DMS 273 (cell line): ENCODE measurements around the gene YAP1.

Experiments
- DNase-seq: peaks from one replicate; lab custom pipeline; 2025; ENCODE audit not compliant: unreplicated experiment; lab: John Stamatoyannopoulos, UW

The YAP1 gene

DNA sequence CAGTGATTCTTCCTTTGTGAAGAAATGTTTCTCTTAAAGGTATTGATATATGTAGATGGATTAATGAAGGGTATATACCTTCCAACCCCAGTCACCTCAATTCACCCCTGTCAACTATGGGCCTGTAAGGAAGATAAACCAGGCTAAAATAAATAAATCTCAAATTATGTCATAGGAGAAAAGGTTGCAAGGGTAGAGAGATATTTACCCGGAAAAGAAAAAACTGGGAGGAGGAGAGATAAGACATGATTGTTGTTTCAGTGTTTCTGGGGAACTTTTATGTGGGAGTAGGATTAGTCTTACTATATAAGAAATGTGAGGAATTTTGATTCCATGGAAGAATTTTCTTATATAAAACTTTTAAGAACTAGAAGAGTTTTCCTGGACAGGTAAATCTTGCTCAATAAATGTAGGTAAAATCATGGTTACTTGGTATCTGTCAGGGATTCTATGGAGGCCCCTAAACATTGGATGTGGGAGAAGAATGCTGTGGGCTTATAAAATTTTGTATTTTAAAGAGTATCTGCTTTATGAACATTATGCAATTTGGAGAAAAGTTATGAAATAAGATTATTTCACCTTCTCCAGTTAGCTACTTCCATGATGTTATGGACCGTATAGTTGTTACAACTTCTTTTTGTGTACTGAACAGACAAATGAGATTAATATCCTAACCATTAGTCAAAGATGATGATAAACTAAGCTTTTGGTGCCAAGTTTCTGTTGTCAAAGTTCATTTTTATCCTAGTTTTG lies 6.4 kb downstream of the YAP1 start:
- no peak for DNase-seq

DNA sequence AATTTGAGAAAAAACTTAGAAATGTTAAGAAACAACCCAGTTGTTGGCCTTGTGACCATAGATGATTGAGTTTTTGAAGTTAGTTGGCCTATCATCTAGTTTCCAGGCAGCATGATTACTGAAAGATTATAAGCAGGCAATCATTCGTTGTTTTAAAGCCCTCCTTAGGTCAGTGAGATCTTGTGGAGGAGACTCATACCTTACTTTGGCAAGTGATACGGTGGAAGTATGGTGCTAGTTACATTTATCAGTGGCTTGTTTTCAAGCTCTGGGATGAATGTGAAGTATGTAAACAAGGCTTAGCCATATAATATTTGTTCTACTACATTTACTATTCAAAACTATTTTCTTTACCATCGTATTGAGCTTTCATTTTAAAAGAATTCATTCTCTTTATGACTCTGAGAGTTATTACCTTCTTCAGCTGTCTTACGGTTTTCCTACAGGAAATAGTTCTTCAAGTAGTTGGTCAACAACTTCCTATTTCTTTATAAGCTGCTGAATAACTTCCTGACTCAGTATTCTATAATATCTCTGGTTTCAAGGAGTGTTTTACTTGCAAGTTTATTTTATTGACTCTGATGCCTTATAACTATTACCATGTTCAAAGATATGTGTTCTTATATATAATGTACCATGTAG lies 7.3 kb downstream of the YAP1 start:
- no peak for DNase-seq

DNA sequence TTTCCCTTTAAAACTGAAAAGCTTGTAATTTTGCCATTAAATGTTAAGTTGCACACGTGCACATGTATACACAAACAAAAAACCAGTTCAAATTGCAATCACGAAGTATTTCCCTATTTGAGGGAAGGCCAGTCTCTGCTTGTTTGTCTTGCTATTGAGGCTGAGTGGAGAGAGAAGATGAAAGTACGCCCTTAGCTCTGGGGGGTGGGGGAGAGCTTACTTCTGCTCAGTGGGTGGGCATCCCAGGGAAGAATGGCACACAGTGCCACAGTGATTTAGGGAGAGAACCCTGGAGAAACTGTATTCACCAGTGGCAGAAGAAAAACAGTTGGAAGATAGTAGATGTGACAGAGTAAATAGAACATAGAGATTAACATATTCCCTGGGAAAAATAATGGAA lies 8.7 kb downstream of the YAP1 start:
- no peak for DNase-seq

DNA sequence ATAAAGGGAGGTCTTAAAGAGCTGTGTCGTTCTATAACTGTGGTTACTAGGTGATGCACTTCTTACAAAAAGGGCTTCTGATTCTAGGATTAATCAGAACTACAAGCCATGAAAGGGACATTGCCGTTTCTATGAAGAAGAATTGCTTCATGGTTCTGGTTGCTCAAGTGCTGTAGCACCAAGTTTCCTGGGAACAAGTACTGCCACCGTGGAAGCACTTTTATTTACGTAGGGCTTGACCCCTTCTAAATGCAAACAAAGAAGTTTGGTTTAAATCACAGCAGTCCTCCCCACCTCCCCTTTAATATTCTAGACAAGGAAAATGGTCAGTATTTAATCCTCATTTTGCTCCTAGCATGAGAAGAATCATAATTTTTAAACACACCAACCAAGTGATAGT lies 9.8 kb downstream of the YAP1 start:
- no peak for DNase-seq

DNA sequence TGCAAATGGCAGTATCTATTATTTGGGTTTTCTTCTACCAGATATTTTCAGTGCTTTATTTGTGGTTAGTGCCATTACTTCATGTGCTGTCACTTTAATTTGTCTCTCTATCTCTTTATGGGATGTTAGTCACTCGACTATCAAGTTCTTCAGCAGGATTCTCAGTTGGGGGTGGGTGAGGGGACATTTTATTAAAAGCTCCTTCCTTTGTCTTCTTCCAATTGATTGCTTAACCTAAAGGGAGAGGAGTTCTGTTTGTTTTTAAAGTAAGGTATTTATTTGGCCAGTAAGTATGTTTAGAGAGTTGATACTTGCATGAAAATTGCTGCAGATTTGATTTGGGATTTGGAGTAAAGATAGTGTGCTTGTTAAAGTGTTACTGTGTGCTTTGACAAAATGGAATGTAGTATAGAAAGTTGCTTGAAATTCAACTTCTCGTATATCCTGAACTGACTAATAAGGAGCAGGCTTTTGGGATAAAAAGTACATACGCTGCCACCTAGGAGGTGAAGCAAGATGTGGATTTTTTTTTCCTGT lies 10.3 kb downstream of the YAP1 start:
- DNase-seq, result no peak

DNA sequence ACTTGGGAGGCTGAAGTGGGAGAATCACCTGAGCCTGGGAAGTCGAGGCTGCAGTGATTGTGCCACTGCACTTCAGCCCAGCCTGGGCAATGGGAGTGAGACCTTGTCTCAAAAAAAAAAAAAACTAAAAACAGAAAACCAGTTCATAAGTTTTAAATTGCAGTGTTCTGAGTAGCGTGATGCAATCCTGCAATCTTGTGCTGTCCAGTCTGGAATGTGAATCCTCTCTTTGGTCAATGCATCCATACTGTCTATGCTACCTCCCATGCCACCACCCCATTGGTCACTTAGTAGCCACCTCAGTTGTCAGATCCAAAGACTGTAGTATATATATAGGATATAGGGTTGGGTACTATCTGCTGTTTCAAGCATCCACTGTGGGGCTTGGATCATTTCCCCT lies 11.1 kb downstream of the YAP1 start:
- no peak for DNase-seq

DNA sequence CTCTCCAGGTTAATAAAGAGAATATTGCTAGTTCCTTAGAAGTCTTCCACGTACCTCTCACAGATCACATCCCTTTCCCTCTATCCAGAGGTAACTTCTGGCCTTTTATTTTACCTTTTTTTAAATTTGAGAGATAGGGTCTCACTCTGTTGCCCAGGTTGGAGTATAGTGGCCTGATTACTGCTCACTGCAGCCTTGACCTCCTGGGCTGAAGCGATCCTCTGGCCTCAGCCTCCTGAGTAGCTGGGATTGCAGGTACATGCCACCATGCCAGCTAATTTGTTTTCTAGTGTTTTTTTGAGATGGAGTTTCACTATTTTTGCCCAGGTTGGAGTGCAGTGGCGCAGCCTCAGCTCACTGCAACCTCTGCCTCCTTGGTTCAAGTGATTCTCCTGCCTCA lies 24.4 kb downstream of the YAP1 start:
- no peak for DNase-seq

DNA sequence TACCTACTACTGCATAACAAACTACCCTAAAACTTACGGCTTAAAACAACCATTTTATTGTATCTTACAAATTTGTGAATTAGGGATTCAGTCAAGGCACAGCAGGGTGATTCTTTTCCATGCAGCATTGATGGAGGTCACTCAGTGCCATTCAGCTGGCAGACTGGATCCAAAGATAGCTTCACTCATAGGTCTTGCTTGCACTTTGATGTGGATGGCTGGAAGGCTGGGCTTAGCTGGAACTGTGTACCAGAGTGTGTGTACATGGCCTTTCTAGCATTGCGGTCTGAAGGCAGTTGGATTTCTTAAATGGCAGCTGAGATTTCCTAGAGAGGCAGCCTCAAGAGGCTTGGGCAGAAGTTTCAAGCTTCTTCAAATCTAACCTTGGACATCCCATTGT lies 25.0 kb downstream of the YAP1 start:
- DNase-seq, result no peak

DNA sequence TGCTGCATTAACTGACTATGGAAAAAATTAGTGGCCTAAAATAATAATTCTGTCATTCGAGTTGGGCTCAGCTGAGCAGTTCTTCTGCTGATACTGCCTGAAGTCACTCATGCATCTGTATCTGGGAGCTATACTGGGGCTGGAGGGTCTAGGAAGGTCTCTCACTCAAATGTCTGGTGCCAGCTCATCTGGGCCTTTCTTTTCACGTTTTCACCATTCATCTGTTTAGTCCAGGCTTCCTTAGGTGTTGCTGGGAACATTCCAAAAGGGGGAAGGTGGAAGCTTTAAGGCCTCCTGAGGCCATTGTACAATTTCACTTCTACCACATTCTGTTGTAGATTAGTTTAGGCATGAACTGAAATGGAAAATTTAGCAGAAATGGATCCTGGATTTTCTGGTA lies 28.0 kb downstream of the YAP1 start:
- no peak for DNase-seq

DNA sequence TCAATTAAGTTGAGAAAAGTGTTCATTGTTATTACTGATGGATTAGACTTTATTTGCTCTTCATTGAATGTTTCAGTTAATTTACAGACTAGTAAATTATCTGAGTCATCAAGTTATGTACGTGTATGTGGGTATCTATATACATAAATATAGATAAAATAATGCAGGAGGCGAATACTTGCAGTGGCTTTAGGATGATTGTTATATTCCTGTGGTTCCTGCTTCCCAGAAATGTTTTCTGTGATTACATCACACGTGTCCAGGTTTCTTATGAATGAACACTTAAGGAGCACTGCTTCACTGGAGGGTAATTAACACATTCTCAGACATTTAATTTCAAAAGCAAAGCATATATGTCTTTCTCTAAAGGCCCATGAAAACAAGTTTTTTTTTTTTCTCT lies 28.4 kb downstream of the YAP1 start:
- no peak for DNase-seq

DNA sequence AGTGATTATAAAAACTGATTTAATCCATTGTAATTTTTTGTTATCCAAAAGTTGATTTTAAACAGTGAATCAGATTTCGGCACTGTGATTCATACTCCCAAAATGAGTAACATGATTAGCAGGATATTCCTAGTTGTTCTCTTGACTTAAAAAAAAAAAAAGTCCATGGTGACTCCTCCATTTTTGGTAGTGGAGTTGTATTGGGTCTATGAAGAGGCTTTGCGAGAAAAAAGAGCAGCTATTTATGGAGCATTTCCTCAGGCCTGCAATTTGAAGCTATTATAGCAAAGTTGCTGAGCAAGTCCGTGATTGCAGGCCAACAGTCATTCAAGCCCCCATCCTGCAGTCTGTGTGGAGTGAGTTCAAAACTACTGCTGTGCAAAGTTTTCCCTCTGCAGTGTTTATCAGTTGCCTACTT lies 28.8 kb downstream of the YAP1 start:
- no peak for DNase-seq

DNA sequence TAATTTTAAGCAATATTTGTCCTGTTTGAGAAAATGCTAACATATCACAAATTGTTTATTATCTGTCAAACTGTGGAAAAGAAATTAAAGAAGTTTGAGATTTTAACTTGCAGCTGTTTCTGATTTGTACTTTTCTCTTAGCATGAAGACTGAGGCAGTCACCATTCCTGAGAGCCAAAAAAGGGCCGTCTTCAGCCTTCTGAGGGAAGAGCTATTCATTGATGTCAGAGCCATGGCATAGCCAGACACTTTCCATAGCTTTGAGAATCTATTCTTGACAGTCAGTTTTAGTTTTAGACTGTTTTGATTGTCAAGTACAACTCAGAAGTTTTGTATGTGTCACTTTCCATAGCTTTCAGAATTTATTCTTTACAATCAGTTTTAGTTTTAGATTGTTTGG lies 32.1 kb downstream of the YAP1 start:
- no peak for DNase-seq

DNA sequence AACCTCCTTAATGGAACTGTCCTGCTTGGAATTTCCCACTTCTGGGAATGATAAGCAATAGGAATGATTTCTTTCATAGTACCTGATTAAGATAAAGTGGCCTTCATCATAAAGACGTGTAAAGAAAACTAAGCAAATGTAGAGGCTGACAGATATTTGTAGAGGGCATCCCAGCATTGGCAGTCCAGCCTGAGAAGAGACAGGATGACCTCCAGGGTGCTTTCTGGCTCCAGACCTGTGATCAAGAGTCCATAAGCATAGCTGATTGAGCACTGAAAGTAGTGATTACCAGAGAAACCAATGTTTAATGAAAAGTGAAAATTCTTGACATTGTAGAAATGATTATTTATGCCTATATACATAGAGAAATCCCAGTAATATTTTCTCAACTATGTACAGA lies 33.6 kb downstream of the YAP1 start:
- no peak for DNase-seq

DNA sequence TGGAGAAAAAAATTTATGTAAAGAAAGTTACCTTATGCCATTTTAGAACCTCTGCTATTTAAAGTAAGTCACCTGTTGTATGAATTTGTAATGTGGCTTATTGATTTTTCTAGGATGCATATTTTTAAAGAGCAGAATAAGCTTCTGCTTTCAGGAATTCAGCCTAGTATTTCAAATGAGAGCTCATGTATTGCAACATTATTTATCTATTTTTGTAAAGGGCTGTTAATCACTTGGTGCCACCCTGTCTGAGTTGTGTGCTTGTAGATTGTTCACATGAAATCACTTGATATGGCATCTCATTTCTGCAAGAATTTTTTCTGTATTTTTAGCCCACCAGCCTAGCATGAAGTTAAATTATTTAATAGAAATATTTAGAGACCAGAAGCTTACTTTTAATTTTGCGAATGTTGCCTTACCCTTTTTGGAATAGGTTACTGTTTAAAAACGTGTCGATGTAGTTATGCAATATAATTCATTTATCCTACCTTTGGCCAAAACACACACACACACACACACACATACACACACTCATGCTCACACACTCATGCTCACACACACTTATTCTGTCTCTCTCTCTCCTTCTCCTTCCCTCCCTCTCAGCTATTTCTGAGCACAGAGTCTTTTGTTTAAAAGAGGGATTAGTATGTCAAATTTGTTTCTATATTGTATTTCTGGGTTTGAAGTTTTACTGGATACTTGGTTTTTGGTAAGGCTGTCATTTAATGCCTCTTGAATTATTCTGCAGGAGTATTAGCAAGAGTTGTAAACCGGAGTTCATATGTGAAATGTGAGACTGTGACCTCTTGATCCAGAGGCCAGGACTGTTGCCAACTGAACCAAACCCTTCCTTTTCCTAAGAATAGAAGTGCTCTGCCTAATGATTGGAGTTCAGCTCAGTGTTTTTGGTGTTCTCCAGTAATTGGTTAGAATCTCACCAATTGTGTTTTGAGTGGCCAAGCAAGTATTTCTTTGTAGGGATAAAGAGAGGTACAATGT lies 34.4 kb downstream of the YAP1 start:
- DNase-seq, result no peak

DNA sequence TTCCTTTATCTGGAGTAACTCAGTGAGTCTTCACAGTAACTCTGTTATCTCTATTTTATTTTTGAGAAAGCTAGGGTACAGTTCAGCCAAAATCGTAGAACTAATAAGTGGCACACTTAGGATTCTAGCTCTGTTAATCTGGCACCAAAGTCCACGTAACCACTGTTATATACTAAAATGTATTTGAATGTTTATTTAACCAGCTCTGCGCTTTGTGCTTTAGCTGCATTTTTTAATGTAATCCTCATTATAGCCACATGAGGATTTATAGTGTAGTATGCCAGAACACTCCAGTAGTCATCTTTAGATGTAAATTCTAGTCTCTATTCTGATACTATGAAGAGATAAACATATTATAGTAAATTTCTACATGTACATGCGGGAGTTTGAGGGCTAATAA lies 36.8 kb downstream of the YAP1 start:
- no peak for DNase-seq

DNA sequence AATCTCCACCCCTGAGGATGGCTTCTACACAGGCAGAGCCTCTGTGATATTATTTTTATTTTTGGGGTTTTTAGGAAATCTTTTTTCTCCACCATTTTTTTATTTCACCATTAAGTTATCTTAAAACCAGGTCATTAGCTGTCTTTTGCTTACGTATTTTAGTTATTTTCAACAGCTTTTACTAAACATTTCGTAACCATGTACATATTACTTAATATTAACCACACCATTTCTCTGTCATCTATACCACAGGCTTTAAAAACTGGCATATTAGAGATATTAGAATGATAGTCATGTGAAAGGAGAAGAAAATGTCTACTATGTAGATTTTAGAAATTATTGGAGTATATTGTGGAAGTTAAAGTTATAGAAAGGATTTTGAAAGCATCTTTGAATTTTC lies 37.4 kb downstream of the YAP1 start:
- DNase-seq, result no peak

DNA sequence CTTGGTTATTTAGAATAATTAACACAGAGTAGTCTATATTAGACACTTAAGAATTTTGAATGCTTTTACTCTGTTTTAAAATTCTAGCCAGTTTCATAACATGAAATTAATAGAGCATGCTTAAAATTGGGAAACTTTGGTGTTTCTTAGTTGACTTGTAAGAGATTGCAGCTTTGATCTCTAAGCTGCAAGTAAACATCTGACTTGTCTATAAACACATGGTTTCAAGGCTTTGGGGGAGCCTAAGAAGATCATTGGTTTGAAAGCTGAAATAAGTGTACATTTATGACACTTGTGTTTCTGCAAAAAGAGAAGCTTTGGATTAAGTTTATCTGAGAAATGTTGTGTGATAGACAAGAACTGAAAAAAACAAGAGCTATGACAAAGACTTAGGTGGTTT lies 37.8 kb downstream of the YAP1 start:
- DNase-seq, result no peak

DNA sequence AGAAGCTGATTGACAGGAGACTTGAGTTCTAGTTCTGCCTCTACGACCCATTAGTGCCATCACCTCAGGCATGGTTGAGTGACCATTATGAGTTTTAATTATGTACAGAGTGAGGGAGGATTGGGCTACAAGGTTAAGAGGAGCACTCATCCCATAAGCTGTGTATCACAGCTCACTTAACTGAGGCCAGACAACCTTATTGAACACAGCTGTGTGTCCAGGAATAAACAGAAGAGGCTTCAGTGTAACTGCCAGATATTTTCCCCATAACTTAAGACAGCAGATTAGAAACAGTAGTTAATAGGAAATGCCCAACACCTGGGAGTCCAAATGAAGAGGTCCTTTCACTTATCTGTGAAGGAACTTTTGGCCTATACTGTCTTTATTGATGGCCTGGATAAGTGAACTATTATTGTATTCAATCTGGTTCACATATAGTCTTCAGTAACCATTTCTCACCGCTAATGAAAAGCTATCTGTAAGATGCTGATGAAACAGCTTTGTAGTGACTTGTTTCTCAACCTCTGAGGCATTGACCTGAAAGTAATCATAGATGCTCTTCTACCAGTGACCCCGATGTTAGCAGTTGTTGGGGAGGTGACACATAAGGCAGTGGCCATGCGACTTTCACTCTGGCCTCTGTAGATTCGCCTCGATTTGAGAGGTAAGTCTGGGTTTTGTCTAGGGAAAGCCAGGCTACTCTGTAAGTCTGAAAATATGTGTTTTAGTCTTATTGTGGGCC lies 41.7 kb downstream of the YAP1 start:
- DNase-seq, result no peak

DNA sequence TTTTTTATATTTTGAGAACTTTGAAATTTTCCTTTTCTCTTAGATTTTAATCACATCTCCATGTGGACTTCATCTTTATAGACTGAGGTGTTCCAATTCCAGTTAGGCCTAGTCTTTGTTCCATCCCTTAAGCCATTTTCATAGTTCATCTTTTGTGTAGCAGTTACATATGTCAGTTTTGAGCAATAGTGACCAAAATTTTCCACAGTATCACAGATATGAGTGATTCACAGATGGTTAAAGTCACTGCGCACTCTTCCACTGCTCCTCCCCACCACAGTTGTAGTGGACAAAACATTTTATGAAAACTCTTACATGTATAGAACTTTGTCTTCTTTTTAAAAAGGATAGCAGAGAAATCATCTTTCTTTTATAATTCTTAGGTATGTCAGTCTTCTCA lies 42.8 kb downstream of the YAP1 start:
- DNase-seq, result no peak

DNA sequence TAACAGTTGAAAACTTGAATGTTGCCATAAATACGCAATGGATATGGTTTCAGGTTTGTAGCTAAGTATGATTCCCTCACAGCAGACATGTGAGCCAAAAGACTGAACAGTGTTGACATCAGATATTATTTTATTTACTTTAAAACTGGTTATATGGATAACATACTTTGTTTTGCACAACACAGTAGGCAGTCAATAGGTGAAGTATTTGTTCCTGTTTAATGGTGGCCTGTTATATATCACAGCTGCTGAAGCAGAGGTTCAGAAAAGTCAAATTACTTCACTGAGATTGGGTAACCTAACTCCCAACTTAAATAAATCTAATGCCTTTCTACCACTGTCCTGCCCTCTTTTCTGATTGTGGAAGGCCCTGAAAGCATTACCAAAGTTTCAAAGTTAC lies 44.6 kb downstream of the YAP1 start:
- no peak for DNase-seq

DNA sequence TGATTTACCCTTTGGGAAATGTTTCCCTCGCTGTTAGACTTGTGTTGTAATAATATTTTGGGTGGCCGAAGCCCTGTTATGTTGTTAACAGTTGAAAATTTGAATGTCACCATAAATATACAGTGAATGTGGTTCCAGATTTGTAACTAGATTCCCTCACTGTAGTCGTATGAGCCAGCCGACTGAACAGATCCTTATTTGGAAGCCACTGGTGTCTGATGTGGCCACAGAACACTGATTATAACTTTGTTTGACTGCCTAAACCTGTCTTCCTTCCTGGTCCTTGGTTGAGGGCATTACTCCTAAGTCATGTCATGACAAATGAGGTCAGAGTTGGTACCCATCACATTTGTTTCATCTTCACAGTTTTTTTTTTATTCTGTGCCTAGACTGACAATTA lies 45.4 kb downstream of the YAP1 start:
- DNase-seq, result no peak
